ENCODE results near the gene ACSM6.
"Not testable (repeated sequence)": the region's sequence is repeated elsewhere in the genome, so short reads cannot be mapped to it uniquely, and the experiment has no call there.

ACSM6 gene

GRCh38 chr10:95193944-95194343 lies at the start of gene ACSM6:
Gene ACSM6, plus strand, starts transcription at chr10:95194238. Its CDS starts 248 bp downstream, at chr10:95194486.
- DNase-seq = no peak

GRCh38 chr10:95168694-95169093 lies 25.3 kb upstream of the ACSM6 start:
- no peak for DNase-seq

- DNase-seq = no peak
Observed at GRCh38 chr10:95169522-95169921, 24.5 kb upstream of the ACSM6 start.

- DNase-seq = no peak
Observed at GRCh38 chr10:95170790-95171189, 23.2 kb upstream of the ACSM6 start.

- DNase-seq = no peak
Observed at GRCh38 chr10:95171336-95171735, 22.7 kb upstream of the ACSM6 start.

- no peak for DNase-seq
Observed at GRCh38 chr10:95172851-95173250, 21.2 kb upstream of the ACSM6 start.

- no peak for DNase-seq
Observed at GRCh38 chr10:95176101-95176500, 17.9 kb upstream of the ACSM6 start.

- DNase-seq = no peak
Observed at GRCh38 chr10:95177429-95177828, 16.6 kb upstream of the ACSM6 start.

- DNase-seq = no peak
Observed at GRCh38 chr10:95178266-95178665, 15.8 kb upstream of the ACSM6 start.

GRCh38 chr10:95178797-95179196 lies 15.2 kb upstream of the ACSM6 start:
- no peak for DNase-seq

GRCh38 chr10:95181726-95182125 lies 12.3 kb upstream of the ACSM6 start:
- DNase-seq = no peak

GRCh38 chr10:95183271-95184230 lies 10.5 kb upstream of the ACSM6 start:
- no peak for DNase-seq

GRCh38 chr10:95187617-95188016 lies 6.4 kb upstream of the ACSM6 start:
- no peak for DNase-seq

- DNase-seq = no peak
Observed at GRCh38 chr10:95188593-95188992, 5.4 kb upstream of the ACSM6 start.

GRCh38 chr10:95196046-95196445 lies 2.0 kb downstream of the ACSM6 start:
- no peak for DNase-seq

- no peak for DNase-seq
Observed at GRCh38 chr10:95201736-95202135, 7.7 kb downstream of the ACSM6 start.

GRCh38 chr10:95202865-95203264 lies 8.8 kb downstream of the ACSM6 start:
- DNase-seq = not testable (repeated sequence)

GRCh38 chr10:95208702-95209391 lies 14.8 kb downstream of the ACSM6 start:
- no peak for DNase-seq

- DNase-seq = no peak
Observed at GRCh38 chr10:95209509-95210127, 15.6 kb downstream of the ACSM6 start.

- no peak for DNase-seq
Observed at GRCh38 chr10:95211606-95212279, 17.7 kb downstream of the ACSM6 start.

GRCh38 chr10:95214369-95214768 lies 20.3 kb downstream of the ACSM6 start:
- DNase-seq = no peak

- no peak for DNase-seq
Observed at GRCh38 chr10:95214793-95215192, 20.8 kb downstream of the ACSM6 start.

GRCh38 chr10:95217476-95217875 lies 23.4 kb downstream of the ACSM6 start:
- no peak for DNase-seq

Data from NCI-H187 treated with DMSO at 0.1 percent for 48 hours (cell line).